Measurements from ENCODE around the gene KLK3.
"Not testable (repeated sequence)": the region's sequence is repeated elsewhere in the genome, so short reads cannot be mapped to it uniquely, and the experiment has no call there.

KLK3 gene

GRCh38 chr19:50854636-50855410 lies at the start of gene KLK3:
Gene KLK3 (plus strand): TSS chr19:50854915. CDS start chr19:50854956, 41 bp downstream.
- no peak for DNase-seq (ENCODE audit: low read depth)

- no peak for DNase-seq (ENCODE audit: low read depth)
These were observed 45.9 kb upstream of the KLK3 start for GRCh38 chr19:50808856-50809255.

- DNase-seq (ENCODE audit: low read depth), result not testable (repeated sequence)
These were observed 43.0 kb upstream of the KLK3 start for GRCh38 chr19:50811622-50812238.

- DNase-seq (ENCODE audit: low read depth), result no peak
These were observed 42.2 kb upstream of the KLK3 start for GRCh38 chr19:50812474-50812873.

GRCh38 chr19:50814883-50815282 lies 39.8 kb upstream of the KLK3 start:
- DNase-seq (ENCODE audit: low read depth), result no peak

GRCh38 chr19:50815439-50815838 lies 39.3 kb upstream of the KLK3 start:
- DNase-seq (ENCODE audit: low read depth), result no peak

GRCh38 chr19:50817941-50818858 lies 36.5 kb upstream of the KLK3 start:
- DNase-seq (ENCODE audit: low read depth), result no peak

- DNase-seq (ENCODE audit: low read depth), result no peak
These were observed 35.7 kb upstream of the KLK3 start for GRCh38 chr19:50818859-50819472.

GRCh38 chr19:50819636-50820035 lies 35.1 kb upstream of the KLK3 start:
- no peak for DNase-seq (ENCODE audit: low read depth)

- DNase-seq (ENCODE audit: low read depth), result no peak
These were observed 34.6 kb upstream of the KLK3 start for GRCh38 chr19:50820086-50820485.

- DNase-seq (ENCODE audit: low read depth), result no peak
These were observed 34.0 kb upstream of the KLK3 start for GRCh38 chr19:50820549-50821247.

GRCh38 chr19:50821248-50821612 lies 33.5 kb upstream of the KLK3 start:
- DNase-seq (ENCODE audit: low read depth), result no peak

- DNase-seq (ENCODE audit: low read depth), result no peak
These were observed 33.1 kb upstream of the KLK3 start for GRCh38 chr19:50821622-50822021.

GRCh38 chr19:50822661-50823208 lies 32.0 kb upstream of the KLK3 start:
- DNase-seq (ENCODE audit: low read depth), result no peak

- no peak for DNase-seq (ENCODE audit: low read depth)
These were observed 31.2 kb upstream of the KLK3 start, which contains the start of gene KLK1 for GRCh38 chr19:50823389-50824042. Gene KLK1 (minus strand): TSS chr19:50823787. CDS start chr19:50823748, 39 bp downstream.

- DNase-seq (ENCODE audit: low read depth), result no peak
These were observed 28.0 kb upstream of the KLK3 start for GRCh38 chr19:50826492-50827240.

- DNase-seq (ENCODE audit: low read depth), result no peak
These were observed 27.2 kb upstream of the KLK3 start for GRCh38 chr19:50827476-50827875.

- no peak for DNase-seq (ENCODE audit: low read depth)
These were observed 24.9 kb upstream of the KLK3 start for GRCh38 chr19:50829801-50830200.

- DNase-seq (ENCODE audit: low read depth), result no peak
These were observed 24.3 kb upstream of the KLK3 start for GRCh38 chr19:50830266-50831025.

Data from stromal cell of bone marrow (primary cell).